ENCODE data around the gene RNPS1. TPM values are rescaled to one million over a fixed set of nuclear protein-coding genes. Genes with fewer than 3 reads are reported as not detected.

Gene RNPS1
- polyA plus RNA-seq, 1 of the 3 experiments (the other 2 are of a cell fraction), result 277 TPM

DNA sequence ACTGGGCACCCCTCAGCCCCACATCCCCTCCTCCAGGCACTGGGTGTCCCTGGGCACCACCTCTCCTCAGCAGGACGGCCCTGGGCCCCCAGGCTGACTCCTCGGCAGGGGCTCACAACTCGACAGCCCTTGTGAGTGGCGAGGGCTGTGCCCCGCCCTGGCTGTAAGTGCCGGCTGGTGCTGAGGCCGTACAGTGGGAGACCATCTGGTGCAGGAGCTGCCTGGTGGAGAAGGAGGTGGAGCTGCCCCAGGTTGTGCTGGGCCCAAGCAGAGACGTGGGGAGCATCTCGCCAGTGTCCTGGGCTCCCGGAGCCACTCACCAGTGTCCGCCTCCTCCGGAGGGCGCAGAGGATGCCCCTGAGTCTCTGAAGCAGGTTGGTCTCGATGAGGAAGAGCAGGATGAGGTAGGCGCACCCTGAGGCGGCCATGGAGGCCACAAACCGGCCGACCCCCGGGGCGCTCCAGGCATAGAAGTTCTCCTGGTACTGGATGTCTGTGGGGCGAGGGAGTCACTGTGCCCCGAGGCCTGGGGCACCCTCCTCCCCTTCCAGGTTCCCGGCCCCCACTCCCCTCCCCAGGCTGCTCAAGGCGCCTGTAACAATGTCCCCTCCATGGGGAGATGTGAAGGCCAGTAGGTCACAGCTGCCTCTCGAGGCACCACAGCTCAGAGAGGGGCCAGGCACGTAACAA lies 15.1 kb upstream of the RNPS1 start:
- Histone ChIP-seq H3K9ac (no peak overlapping the region), H3K27me3 (ENCODE audit: insufficient read depth) (no peaks in the 10 kb centered on the region), H3K79me2 (ENCODE audit: insufficient read depth) (no peaks in the 10 kb centered on the region), H3K9me3 (no peaks in the 10 kb centered on the region), H3K4me1 (ENCODE audit: control insufficient read depth in 1 of 2, insufficient read depth in 2 of 2, low read depth in 1 of 2, low read length in 1 of 2) (no peaks in the 10 kb centered on the region), H3K4me3 (ENCODE audit: low read depth in 2 of 2, low read length in 1 of 2) (no peak overlapping the region), H4K20me1 (ENCODE audit: insufficient read depth) (no peaks in the 10 kb centered on the region), H3K27ac (ENCODE audit: low read depth in 2 of 2, low read length in 1 of 2) (no peak overlapping the region), H3F3A (replicated peaks; ENCODE audit: insufficient read depth) (no peaks in the 10 kb centered on the region), H3K36me3 (replicated peaks in 1 of 2; ENCODE audit: control insufficient read depth in 1 of 2, insufficient read depth in 2 of 2, low read length in 1 of 2) (peaks cover 0 to 12% of the 10 kb centered on the region in 2 experiments), H3K4me2 (no peak overlapping the region), H2AFZ (ENCODE audit: low read depth) (no peak overlapping the region), H3K9me2 (no peaks in the 10 kb centered on the region)
- no peak for TF ChIP-seq RCOR1 (IDR thresholded peaks at IDR 0.05; ENCODE audit: low read length)
- TF ChIP-seq, protein P1, sequence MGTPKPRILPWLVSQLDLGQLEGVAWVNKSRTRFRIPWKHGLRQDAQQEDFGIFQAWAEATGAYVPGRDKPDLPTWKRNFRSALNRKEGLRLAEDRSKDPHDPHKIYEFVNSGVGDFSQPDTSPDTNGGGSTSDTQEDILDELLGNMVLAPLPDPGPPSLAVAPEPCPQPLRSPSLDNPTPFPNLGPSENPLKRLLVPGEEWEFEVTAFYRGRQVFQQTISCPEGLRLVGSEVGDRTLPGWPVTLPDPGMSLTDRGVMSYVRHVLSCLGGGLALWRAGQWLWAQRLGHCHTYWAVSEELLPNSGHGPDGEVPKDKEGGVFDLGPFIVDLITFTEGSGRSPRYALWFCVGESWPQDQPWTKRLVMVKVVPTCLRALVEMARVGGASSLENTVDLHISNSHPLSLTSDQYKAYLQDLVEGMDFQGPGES (IDR thresholded peaks at IDR 0.05; ENCODE audit: low read depth, low read length), result no peak
- TF ChIP-seq TAF1 (IDR thresholded peaks at IDR 0.05; ENCODE audit: borderline replicate concordance, low read depth, low read length), result no peak
- TF ChIP-seq, protein P2, sequence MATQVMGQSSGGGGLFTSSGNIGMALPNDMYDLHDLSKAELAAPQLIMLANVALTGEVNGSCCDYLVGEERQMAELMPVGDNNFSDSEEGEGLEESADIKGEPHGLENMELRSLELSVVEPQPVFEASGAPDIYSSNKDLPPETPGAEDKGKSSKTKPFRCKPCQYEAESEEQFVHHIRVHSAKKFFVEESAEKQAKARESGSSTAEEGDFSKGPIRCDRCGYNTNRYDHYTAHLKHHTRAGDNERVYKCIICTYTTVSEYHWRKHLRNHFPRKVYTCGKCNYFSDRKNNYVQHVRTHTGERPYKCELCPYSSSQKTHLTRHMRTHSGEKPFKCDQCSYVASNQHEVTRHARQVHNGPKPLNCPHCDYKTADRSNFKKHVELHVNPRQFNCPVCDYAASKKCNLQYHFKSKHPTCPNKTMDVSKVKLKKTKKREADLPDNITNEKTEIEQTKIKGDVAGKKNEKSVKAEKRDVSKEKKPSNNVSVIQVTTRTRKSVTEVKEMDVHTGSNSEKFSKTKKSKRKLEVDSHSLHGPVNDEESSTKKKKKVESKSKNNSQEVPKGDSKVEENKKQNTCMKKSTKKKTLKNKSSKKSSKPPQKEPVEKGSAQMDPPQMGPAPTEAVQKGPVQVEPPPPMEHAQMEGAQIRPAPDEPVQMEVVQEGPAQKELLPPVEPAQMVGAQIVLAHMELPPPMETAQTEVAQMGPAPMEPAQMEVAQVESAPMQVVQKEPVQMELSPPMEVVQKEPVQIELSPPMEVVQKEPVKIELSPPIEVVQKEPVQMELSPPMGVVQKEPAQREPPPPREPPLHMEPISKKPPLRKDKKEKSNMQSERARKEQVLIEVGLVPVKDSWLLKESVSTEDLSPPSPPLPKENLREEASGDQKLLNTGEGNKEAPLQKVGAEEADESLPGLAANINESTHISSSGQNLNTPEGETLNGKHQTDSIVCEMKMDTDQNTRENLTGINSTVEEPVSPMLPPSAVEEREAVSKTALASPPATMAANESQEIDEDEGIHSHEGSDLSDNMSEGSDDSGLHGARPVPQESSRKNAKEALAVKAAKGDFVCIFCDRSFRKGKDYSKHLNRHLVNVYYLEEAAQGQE (IDR thresholded peaks at IDR 0.05; ENCODE audit: low read depth, low read length), result no peak
- TF ChIP-seq, protein P3, sequence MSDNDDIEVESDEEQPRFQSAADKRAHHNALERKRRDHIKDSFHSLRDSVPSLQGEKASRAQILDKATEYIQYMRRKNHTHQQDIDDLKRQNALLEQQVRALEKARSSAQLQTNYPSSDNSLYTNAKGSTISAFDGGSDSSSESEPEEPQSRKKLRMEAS (IDR thresholded peaks at IDR 0.05; ENCODE audit: low read depth), result no peak
- no peak for TF ChIP-seq NFIC (IDR thresholded peaks at IDR 0.05; ENCODE audit: borderline replicate concordance)
- no peak for TF ChIP-seq RXRA (IDR thresholded peaks at IDR 0.05; ENCODE audit: borderline replicate concordance, low read depth)
- TF ChIP-seq NRF1 (IDR thresholded peaks at IDR 0.05; ENCODE audit: low read depth, low read length), result no peak
- no peak for TF ChIP-seq RFX5 (IDR thresholded peaks at IDR 0.05; ENCODE audit: low read length)
- TF ChIP-seq CHD2 (IDR thresholded peaks at IDR 0.05; ENCODE audit: low read length, partially characterized antibody), result no peak
- no peak for TF ChIP-seq GABPA (IDR thresholded peaks at IDR 0.05; ENCODE audit: low read depth)
- no peak for TF ChIP-seq EP300 (IDR thresholded peaks at IDR 0.05; ENCODE audit: borderline replicate concordance in 1 of 2, low read depth in 1 of 2, low read length in 1 of 2)
- no peak for TF ChIP-seq SMC3 (IDR thresholded peaks at IDR 0.05; ENCODE audit: low read depth, low read length)
- TF ChIP-seq GATA2 (CRISPR knock-in tag; IDR thresholded peaks at IDR 0.05), result no peak
- TF ChIP-seq RAD21 (IDR thresholded peaks at IDR 0.05; ENCODE audit: low read length), result no peak
- ChIA-PET POLR2A (interaction anchor here (1.5 kb wide), 1 partner anchor 12 kb away, joined by 3 read pairs; no protein-coding TSS in a partner anchor), CTCF (no interaction called here)
- 96% methylated on average over 5 of the region's 26 CpGs for WGBS (ENCODE audit: low lambda C conversion rate)
- no peak for DNase-seq

Data from SK-N-SH (cell line).